Measurements from ENCODE around the gene CNOT8.

- TF ChIP-seq EZH2phosphoT487 (IDR thresholded peaks at IDR 0.05; ENCODE audit: borderline replicate concordance, low read depth, low read length) (no peak), CTCF (conservative IDR thresholded peaks at IDR 0.05; ENCODE audit: low read length) (no peak)
Measured at GRCh38 chr5:154816891-154817492, 41.4 kb upstream of the CNOT8 start.

All from OCI-LY7 (cell line).